Liver (tissue), 9 donors: ENCODE data around the gene PEX11B. TPM values are rescaled to one million over a fixed set of nuclear protein-coding genes. Genes with fewer than 3 reads are reported as not detected.

Experiments
- DNase-seq: peaks from one replicate; pipeline ENCODE4 v3.0.0-alpha.2; 2017; ENCODE audit warnings: low spot score
- H3K27ac ChIP-seq, 2 donors: one replicate each; pipeline ENCODE4 v1.7.0; 2013; ENCODE audit warnings: inconsistent platforms in 2 of 2, low read length in 2 of 2, control low read depth in 1 of 2, low read depth in 1 of 2, mild to moderate bottlenecking in 1 of 2
- H3K27me3 ChIP-seq, 4 donors: one replicate each; pipeline versions ENCODE4 v1.6.1 to v1.7.0; 2013; ENCODE audit warnings: low read length in 3 of 4, inconsistent platforms in 1 of 4, mild to moderate bottlenecking in 1 of 4, moderate library complexity in 1 of 4; ENCODE audit not compliant: control insufficient read depth in 4 of 4, insufficient read depth in 4 of 4
- H3K36me3 ChIP-seq, 4 donors: one replicate each; pipeline versions ENCODE4 v1.6.1 to v1.7.0; 2013; ENCODE audit warnings: low read length in 3 of 4, mild to moderate bottlenecking in 3 of 4, low read depth in 1 of 4, moderate library complexity in 1 of 4; ENCODE audit not compliant: control insufficient read depth in 4 of 4, insufficient read depth in 3 of 4
- H3K4me1 ChIP-seq, 4 donors: one replicate each; pipeline versions ENCODE4 v1.6.1 to v1.7.0; 2013; ENCODE audit warnings: low read length in 3 of 4, mild to moderate bottlenecking in 3 of 4, moderate library complexity in 1 of 4; ENCODE audit not compliant: control insufficient read depth in 4 of 4, insufficient read depth in 4 of 4
- H3K4me3 ChIP-seq, 3 donors: one replicate each; pipeline versions ENCODE4 v1.6.1 to v1.7.0; 2013; ENCODE audit warnings: low read length in 3 of 3, control low read depth in 1 of 3, low read depth in 1 of 3, mild to moderate bottlenecking in 1 of 3
- H3K9ac ChIP-seq, 2 donors: one replicate each; pipeline ENCODE4 v1.7.0; 2013; ENCODE audit warnings: low read length in 2 of 2, mild to moderate bottlenecking in 2 of 2, moderate library complexity in 2 of 2, control low read depth in 1 of 2, low read depth in 1 of 2
- H3K9me3 ChIP-seq, 4 donors: one replicate each; pipeline versions ENCODE4 v1.6.1 to v1.7.0; 2013; ENCODE audit warnings: low read length in 3 of 4; ENCODE audit not compliant: control insufficient read depth in 4 of 4
- CTCF ChIP-seq: fragments of 150-350 bp; IDR thresholded peaks from 2 replicates; pipeline ENCODE4 v1.5.1; 2017; ENCODE audit warnings: improper control_type of control experiment, low read depth, low read length; ENCODE audit not compliant: missing input control
- EGR1 ChIP-seq, 2 donors: IDR thresholded peaks; 2 replicates each; pipeline ENCODE4 v1.6.1; 2016 to 2018; ENCODE audit warnings: antibody characterized with exemption in 2 of 2, low read depth in 2 of 2
- FOXA1 ChIP-seq: IDR thresholded peaks from 2 replicates; pipeline ENCODE4 v1.6.1; 2016; ENCODE audit warnings: antibody characterized with exemption
- FOXA2 ChIP-seq: IDR thresholded peaks from 2 replicates; pipeline ENCODE4 v1.6.1; 2016; ENCODE audit warnings: antibody characterized with exemption
- GABPA ChIP-seq, 2 donors: IDR thresholded peaks in 1 of 2; conservative IDR thresholded peaks in 1 of 2; 2 replicates each; pipeline ENCODE4 v1.6.1; 2016; ENCODE audit warnings: antibody characterized with exemption in 2 of 2, mild to moderate bottlenecking in 1 of 2, moderate library complexity in 1 of 2
- HNF4A ChIP-seq, 2 donors: conservative IDR thresholded peaks; 2 replicates each; pipeline ENCODE4 v1.6.1; 2016; ENCODE audit warnings: antibody characterized with exemption in 2 of 2, mild to moderate bottlenecking in 2 of 2
- HNF4G ChIP-seq: IDR thresholded peaks from 2 replicates; pipeline ENCODE4 v1.6.1; 2016; ENCODE audit warnings: antibody characterized with exemption
- JUND ChIP-seq, 2 donors: IDR thresholded peaks; 2 replicates each; pipeline ENCODE4 v1.6.1; 2016; ENCODE audit warnings: antibody characterized with exemption in 2 of 2
- MAX ChIP-seq: IDR thresholded peaks from 2 replicates; pipeline ENCODE4 v1.6.1; 2016; ENCODE audit warnings: antibody characterized with exemption
- NR2F2 ChIP-seq: IDR thresholded peaks from 2 replicates; pipeline ENCODE4 v1.6.1; 2016; ENCODE audit warnings: antibody characterized with exemption
- RAD21 ChIP-seq, 2 donors: IDR thresholded peaks; 2 replicates each; pipeline ENCODE4 v1.6.1; 2016; ENCODE audit warnings: antibody characterized with exemption in 2 of 2, mild to moderate bottlenecking in 2 of 2
- REST ChIP-seq: IDR thresholded peaks from 2 replicates; pipeline ENCODE4 v1.6.1; 2016; ENCODE audit warnings: antibody characterized with exemption, mild to moderate bottlenecking
- RXRA ChIP-seq, 2 donors: IDR thresholded peaks; 2 replicates each; pipeline ENCODE4 v1.6.1; 2017 to 2018; ENCODE audit warnings: antibody characterized with exemption in 2 of 2, mild to moderate bottlenecking in 1 of 2
- SP1 ChIP-seq: IDR thresholded peaks from 2 replicates; pipeline ENCODE4 v1.6.1; 2018; ENCODE audit warnings: antibody characterized with exemption, mild to moderate bottlenecking
- TAF1 ChIP-seq: conservative IDR thresholded peaks from 2 replicates; pipeline ENCODE4 v1.6.1; 2016; ENCODE audit warnings: antibody characterized with exemption, mild to moderate bottlenecking
- YY1 ChIP-seq: IDR thresholded peaks from 2 replicates; pipeline ENCODE4 v1.6.1; 2016; ENCODE audit warnings: antibody characterized with exemption, mild to moderate bottlenecking
- ZBTB33 ChIP-seq: IDR thresholded peaks from 2 replicates; pipeline ENCODE4 v1.6.1; 2016; ENCODE audit warnings: antibody characterized with exemption
- WGBS: extraction: QIAGEN DNeasy Blood & Tissue Kit; methylation state at CpG from one replicate; pipeline ENCODE4 v1.1.7; 2013; 5-methylcytosine and 5-hydroxymethylcytosine counted together
- polyA plus RNA-seq, 2 donors: library from polyadenylated mRNA; stranded (reverse) in 1 of 2; unstranded in 1 of 2; fragments of 200-250 nt in 1 of 2; fragments of >200 nt in 1 of 2; fragmentation: Nextera tagmentation in 1 of 2; extraction: Ambion mirVana in 1 of 2; gene quantifications; one replicate each; pipeline versions ENCODE4 v1.2.1 to v1.2.3, GENCODE V29; 2013 to 2015
- total RNA-seq, 2 donors: library from RNA; depleted of rRNA; stranded (reverse); fragments of >200 nt; gene quantifications; one replicate each; pipeline ENCODE4 v1.2.3, GENCODE V29; 2014
- donor health status: healthy.
- donor health status: healthy.
- donor health status: healthy.
- donor health status: healthy.
- donor health status: healthy.

Gene PEX11B
- total and polyA plus RNA-seq, 4 donors: 13.4 to 21.0 (median 16.1) TPM

- 67% methylated on average over 1 of the region's 1 CpG for WGBS
- H3K9ac ChIP-seq: no peak overlapping the region
- peaks cover 0 to 2% (median 0%) of the 10 kb centered on the region in 4 donors for H3K4me1 ChIP-seq
- H3K36me3 ChIP-seq: peaks cover 2 to 17% (median 10%) of the 10 kb centered on the region in 4 donors
- DNase-seq: no peak
- H3K27ac ChIP-seq: no peak overlapping the region
- H3K9me3 ChIP-seq: no peaks in the 10 kb centered on the region
- no peaks in the 10 kb centered on the region for H3K27me3 ChIP-seq
- TF ChIP-seq RAD21 (IDR thresholded peaks at IDR 0.05) (no peak), FOXA1 (no peak), NR2F2 (no peak), HNF4A (conservative IDR thresholded peaks at IDR 0.05) (no peak), SP1 (no peak), EGR1 (IDR thresholded peaks at IDR 0.05; ENCODE audit: low read depth in 2 of 2) (no peak), MAX (no peak), FOXA2 (no peak), JUND (IDR thresholded peaks at IDR 0.05) (no peak)
- H3K4me3 ChIP-seq: no peak overlapping the region
These were observed 18.9 kb upstream of the PEX11B start for GRCh38 chr1:145937436-145937835.

- no peak for DNase-seq
- H3K36me3 ChIP-seq: peaks cover 0 to 17% (median 8%) of the 10 kb centered on the region in 4 donors
- peaks cover 0 to 2% (median 0%) of the 10 kb centered on the region in 4 donors for H3K4me1 ChIP-seq
- no peak overlapping the region for H3K9ac ChIP-seq
- 84% methylated on average over 8 of the region's 8 CpGs for WGBS
- TF ChIP-seq RAD21 (IDR thresholded peaks at IDR 0.05) (no peak), HNF4A (conservative IDR thresholded peaks at IDR 0.05) (no peak), FOXA1 (no peak), JUND (IDR thresholded peaks at IDR 0.05) (no peak), YY1 (no peak), RXRA (IDR thresholded peaks at IDR 0.05) (no peak), CTCF (no peak), EGR1 (IDR thresholded peaks at IDR 0.05; ENCODE audit: low read depth in 2 of 2) (no peak), GABPA (IDR thresholded peaks at IDR 0.05 in 1 of 2, conservative IDR thresholded peaks at IDR 0.05 in 1 of 2) (no peak), ZBTB33 (no peak), TAF1 (no peak), MAX (no peak), HNF4G (no peak), SP1 (no peak), REST (no peak)
- no peak overlapping the region for H3K4me3 ChIP-seq
- H3K27ac ChIP-seq: no peak overlapping the region
- H3K9me3 ChIP-seq: no peaks in the 10 kb centered on the region
- no peaks in the 10 kb centered on the region for H3K27me3 ChIP-seq
These were observed 17.7 kb upstream of the PEX11B start for GRCh38 chr1:145936247-145936646.
